Measurements from ENCODE around the gene CCDC50. TPM values are rescaled to one million over a fixed set of nuclear protein-coding genes. Genes with fewer than 3 reads are reported as not detected.

CCDC50 gene
- total RNA-seq, 4 donors from 2014 or later, result 68.1 to 201 (median 106) TPM

- Histone ChIP-seq H3K9me3 (no peaks in the 10 kb centered on the region), H3K27ac (peak overlapping the region in 1 of 4 donors; percentile 3), H3K4me1 (no peaks in the 10 kb centered on the region), H3K4me3 (no peak overlapping the region), H3K27me3 (no peaks in the 10 kb centered on the region), H3K36me3 (peaks cover 0 to 53% (median 0%) of the 10 kb centered on the region in 3 donors)
- no peak for DNase-seq
- TF ChIP-seq POLR2A (IDR thresholded peaks at IDR 0.05), result no peak
- TF ChIP-seq, protein P1, sequence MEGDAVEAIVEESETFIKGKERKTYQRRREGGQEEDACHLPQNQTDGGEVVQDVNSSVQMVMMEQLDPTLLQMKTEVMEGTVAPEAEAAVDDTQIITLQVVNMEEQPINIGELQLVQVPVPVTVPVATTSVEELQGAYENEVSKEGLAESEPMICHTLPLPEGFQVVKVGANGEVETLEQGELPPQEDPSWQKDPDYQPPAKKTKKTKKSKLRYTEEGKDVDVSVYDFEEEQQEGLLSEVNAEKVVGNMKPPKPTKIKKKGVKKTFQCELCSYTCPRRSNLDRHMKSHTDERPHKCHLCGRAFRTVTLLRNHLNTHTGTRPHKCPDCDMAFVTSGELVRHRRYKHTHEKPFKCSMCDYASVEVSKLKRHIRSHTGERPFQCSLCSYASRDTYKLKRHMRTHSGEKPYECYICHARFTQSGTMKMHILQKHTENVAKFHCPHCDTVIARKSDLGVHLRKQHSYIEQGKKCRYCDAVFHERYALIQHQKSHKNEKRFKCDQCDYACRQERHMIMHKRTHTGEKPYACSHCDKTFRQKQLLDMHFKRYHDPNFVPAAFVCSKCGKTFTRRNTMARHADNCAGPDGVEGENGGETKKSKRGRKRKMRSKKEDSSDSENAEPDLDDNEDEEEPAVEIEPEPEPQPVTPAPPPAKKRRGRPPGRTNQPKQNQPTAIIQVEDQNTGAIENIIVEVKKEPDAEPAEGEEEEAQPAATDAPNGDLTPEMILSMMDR (IDR thresholded peaks at IDR 0.05), result no peak
Observed at GRCh38 chr3:191362524-191363090, 33.4 kb downstream of the CCDC50 start.

- Histone ChIP-seq H3K27ac (no peak overlapping the region), H3K9me3 (no peaks in the 10 kb centered on the region), H3K36me3 (peaks cover 0 to 49% (median 0%) of the 10 kb centered on the region in 3 donors), H3K27me3 (no peaks in the 10 kb centered on the region), H3K4me3 (no peak overlapping the region), H3K4me1 (no peaks in the 10 kb centered on the region)
- no peak for DNase-seq
- no peak for TF ChIP-seq POLR2A (IDR thresholded peaks at IDR 0.05)
- TF ChIP-seq, protein P1 (IDR thresholded peaks at IDR 0.05), result no peak
Observed at GRCh38 chr3:191363221-191363620, 34.0 kb downstream of the CCDC50 start.

DNA sequence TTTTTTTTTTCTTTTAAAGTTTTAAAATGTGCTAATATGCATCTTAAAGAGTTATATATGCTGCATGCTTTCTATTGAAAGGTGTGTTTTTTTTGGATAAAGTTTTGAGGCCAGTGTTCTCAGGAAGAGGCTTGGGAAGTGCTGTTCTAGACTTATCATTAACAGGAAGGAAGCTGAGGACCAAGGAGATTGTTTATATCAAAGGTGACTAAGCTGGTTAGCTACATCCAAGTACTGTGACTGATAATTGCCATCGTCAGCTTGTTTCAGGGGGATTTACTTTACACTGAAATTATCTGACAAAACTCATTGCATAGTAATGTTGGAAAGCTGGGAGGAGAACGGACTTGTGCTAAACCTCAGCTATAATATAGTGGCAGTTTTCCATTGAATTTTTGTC is 37.5 kb downstream of the CCDC50 start:
- Histone ChIP-seq H3K4me1 (no peaks in the 10 kb centered on the region), H3K27ac (no peak overlapping the region), H3K4me3 (no peak overlapping the region), H3K27me3 (no peaks in the 10 kb centered on the region), H3K9me3 (no peaks in the 10 kb centered on the region), H3K36me3 (peaks cover 0 to 41% (median 0%) of the 10 kb centered on the region in 3 donors)
- no peak for DNase-seq
- TF ChIP-seq, protein P1 (IDR thresholded peaks at IDR 0.05), result no peak
- TF ChIP-seq POLR2A (IDR thresholded peaks at IDR 0.05), result no peak

DNA sequence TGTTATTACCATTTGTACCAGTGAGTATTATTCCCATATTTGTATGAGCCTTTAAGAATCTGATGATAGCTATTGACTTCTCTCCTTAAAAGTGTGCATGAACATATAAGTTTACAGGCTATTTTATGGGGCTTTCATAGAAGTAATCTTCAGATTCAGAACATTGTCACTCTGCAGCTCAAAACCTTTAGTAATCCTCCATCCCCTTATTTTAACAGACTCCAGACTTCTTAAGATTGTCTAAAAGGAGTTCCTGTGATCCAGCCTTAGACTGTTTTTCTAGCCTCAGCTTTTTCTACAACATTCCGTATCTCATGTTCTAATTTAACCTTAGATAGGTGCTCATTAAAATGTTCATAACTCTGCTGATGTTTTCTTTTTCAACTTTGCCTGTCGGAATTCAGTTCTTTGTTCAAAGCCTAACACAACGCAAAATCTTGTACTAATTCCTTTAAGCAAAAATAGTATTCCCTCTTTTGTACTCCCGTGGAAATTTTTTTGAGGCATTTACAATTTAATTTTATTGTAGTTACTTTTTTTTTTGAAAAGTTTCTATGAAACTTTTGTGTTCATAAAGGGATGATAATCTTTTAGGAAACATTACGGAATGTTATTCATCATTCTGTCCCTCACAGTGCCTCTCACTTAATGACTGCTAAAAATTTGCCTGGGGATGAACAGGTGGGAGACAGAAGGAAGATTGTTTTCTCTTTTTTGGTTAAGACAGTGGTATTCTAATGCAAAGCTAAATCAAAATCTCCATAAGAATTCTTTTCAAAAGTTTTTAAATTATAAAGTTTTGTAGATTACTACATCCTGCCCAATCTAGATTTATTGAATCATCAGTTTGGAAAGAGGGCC is 39.8 kb downstream of the CCDC50 start:
- H3K27me3 ChIP-seq, result no peaks in the 10 kb centered on the region
- H3K36me3 ChIP-seq, result peaks cover 0 to 24% (median 0%) of the 10 kb centered on the region in 3 donors
- no peaks in the 10 kb centered on the region for H3K9me3 ChIP-seq
- H3K27ac ChIP-seq, result no peak overlapping the region
- H3K4me3 ChIP-seq, result no peak overlapping the region
- TF ChIP-seq, protein P1 (IDR thresholded peaks at IDR 0.05), result no peak
- no peak for TF ChIP-seq POLR2A (IDR thresholded peaks at IDR 0.05)
- no peak for DNase-seq
- no peaks in the 10 kb centered on the region for H3K4me1 ChIP-seq

DNA sequence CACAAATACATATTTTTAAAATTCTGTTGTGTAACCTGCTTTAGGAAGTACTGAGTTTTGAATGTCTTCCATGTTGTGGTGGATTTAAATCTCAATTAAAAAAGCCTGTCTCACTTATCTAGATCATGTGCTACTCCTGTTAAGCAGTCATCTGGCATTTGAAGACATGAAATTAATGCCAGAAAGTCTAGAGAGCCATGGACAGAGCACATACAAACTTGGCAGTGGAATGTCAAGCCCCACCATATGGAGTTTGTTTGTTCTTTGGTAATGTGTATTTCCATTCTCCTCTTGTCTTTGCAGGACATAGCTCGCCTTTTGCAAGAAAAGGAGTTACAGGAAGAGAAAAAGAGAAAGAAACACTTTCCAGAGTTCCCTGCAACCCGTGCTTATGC is 40.4 kb downstream of the CCDC50 start:
- TF ChIP-seq POLR2A (IDR thresholded peaks at IDR 0.05), result no peak
- TF ChIP-seq, protein P1 (IDR thresholded peaks at IDR 0.05), result no peak
- no peak overlapping the region for H3K4me3 ChIP-seq
- H3K27ac ChIP-seq, result no peak overlapping the region
- H3K4me1 ChIP-seq, result no peaks in the 10 kb centered on the region
- peaks cover 0 to 20% (median 0%) of the 10 kb centered on the region in 3 donors for H3K36me3 ChIP-seq
- no peaks in the 10 kb centered on the region for H3K9me3 ChIP-seq
- no peaks in the 10 kb centered on the region for H3K27me3 ChIP-seq
- DNase-seq, result no peak
